SK-N-SH (cell line): Measurements from ENCODE around the gene MIPEP. TPM values are rescaled to one million over a fixed set of nuclear protein-coding genes. Genes with fewer than 3 reads are reported as not detected.

Experiments
- CTCF ChIA-PET: fragments of 300-600, 350-600 bp; formaldehyde crosslinking; extraction: SDS; loops from one replicate; lab custom pipeline; 2021; lab: Yijun Ruan, JAX
- POLR2A ChIA-PET: fragments of 350-600 bp; sonication (Branson Sonifier 250); formaldehyde crosslinking; extraction: SDS; loops from one replicate; lab custom pipeline; 2020; ENCODE audit warnings: antibody characterized with exemption, inconsistent platforms; lab: Yijun Ruan, JAX
- DNase-seq: peaks from one replicate; pipeline ENCODE4 v3.0.0; 2012
- H2AFZ ChIP-seq: fragments of 200-600 bp; sonication (generic); 2 replicates; pipeline ENCODE4 v1.8.1; 2016; ENCODE audit warnings: antibody characterized with exemption, mild to moderate bottlenecking, low read depth
- H3F3A ChIP-seq: fragments of 200-600 bp; sonication (generic); replicated peaks from 2 replicates; pipeline ENCODE3; 2016; ENCODE audit warnings: antibody characterized with exemption, mild to moderate bottlenecking; ENCODE audit not compliant: insufficient read depth
- H3K27ac ChIP-seq, 2 experiments: fragments of 200-500 bp in 1 of 2; fragments of 200-600 bp in 1 of 2; sonication (Bioruptor generic) in 1 of 2; sonication (generic), shearing (Covaris generic) in 1 of 2; 2 replicates each; pipeline versions ENCODE4 v1.5.1 to v1.6.1; 2014 to 2016; ENCODE audit warnings: low read depth in 2 of 2, inconsistent platforms in 1 of 2, low read length in 1 of 2, mild to moderate bottlenecking in 1 of 2, mixed read lengths in 1 of 2
- H3K27me3 ChIP-seq: fragments of 200-600 bp; sonication (generic), shearing (Covaris generic); 2 replicates; pipeline ENCODE4 v1.6.1; 2016; ENCODE audit warnings: mixed run types; ENCODE audit not compliant: insufficient read depth
- H3K36me3 ChIP-seq, 2 experiments: fragments of 200-500 bp in 1 of 2; fragments of 200-600 bp in 1 of 2; sonication (Bioruptor generic) in 1 of 2; sonication (generic) in 1 of 2; replicated peaks in 1 of 2; 2 replicates each; pipeline versions ENCODE3 to v1.5.1; 2014 to 2016; ENCODE audit warnings: low read length in 1 of 2, mild to moderate bottlenecking in 1 of 2; ENCODE audit not compliant: insufficient read depth in 2 of 2, control insufficient read depth in 1 of 2
- H3K4me1 ChIP-seq, 2 experiments: fragments of 200-500 bp in 1 of 2; fragments of 200-600 bp in 1 of 2; sonication (Bioruptor generic) in 1 of 2; sonication (generic), shearing (Covaris generic) in 1 of 2; 2 replicates each; pipeline versions ENCODE4 v1.5.1 to v1.6.1; 2014 to 2016; ENCODE audit warnings: low read depth in 1 of 2, low read length in 1 of 2, mixed run types in 1 of 2; ENCODE audit not compliant: insufficient read depth in 2 of 2, control insufficient read depth in 1 of 2
- H3K4me2 ChIP-seq: fragments of 200-600 bp; sonication (generic), shearing (Covaris generic); 2 replicates; pipeline ENCODE4 v1.6.1; 2017; ENCODE audit warnings: mixed run types
- H3K4me3 ChIP-seq, 2 experiments: fragments of 200-500 bp in 1 of 2; fragments of 200-600 bp in 1 of 2; sonication (Bioruptor generic) in 1 of 2; sonication (generic), shearing (Covaris generic) in 1 of 2; 2 replicates each; pipeline versions ENCODE4 v1.5.1 to v1.8.1; 2014 to 2016; ENCODE audit warnings: low read depth in 2 of 2, inconsistent platforms in 1 of 2, low read length in 1 of 2, mild to moderate bottlenecking in 1 of 2, mixed read lengths in 1 of 2, moderate library complexity in 1 of 2
- H3K79me2 ChIP-seq: fragments of 200-600 bp; sonication (generic); 2 replicates; pipeline ENCODE4 v1.8.1; 2017; ENCODE audit warnings: mild to moderate bottlenecking; ENCODE audit not compliant: insufficient read depth
- H3K9ac ChIP-seq: fragments of 200-600 bp; sonication (generic); 2 replicates; pipeline ENCODE4 v1.6.1; 2017; ENCODE audit warnings: mixed run types
- H3K9me2 ChIP-seq: fragments of 200-600 bp; sonication (generic); 2 replicates; pipeline ENCODE4 v1.6.1; 2017; ENCODE audit warnings: mixed run types
- H3K9me3 ChIP-seq: fragments of 200-600 bp; sonication (generic); 2 replicates; pipeline ENCODE4 v1.6.1; 2017; ENCODE audit warnings: mixed run types, mild to moderate bottlenecking, moderate library complexity
- H4K20me1 ChIP-seq: fragments of 200-600 bp; sonication (generic); 2 replicates; pipeline ENCODE4 v1.6.1; 2017; ENCODE audit warnings: mild to moderate bottlenecking, mixed run types; ENCODE audit not compliant: insufficient read depth
- CHD2 ChIP-seq: fragments of 150-350 bp; IDR thresholded peaks from 2 replicates; pipeline ENCODE4 v1.6.1; 2018; ENCODE audit warnings: low read length; ENCODE audit not compliant: partially characterized antibody
- EP300 ChIP-seq, 2 experiments: IDR thresholded peaks; 2 replicates each; pipeline versions ENCODE4 v1.4.0 to v1.6.1; 2012; ENCODE audit warnings: borderline replicate concordance in 1 of 2, low read depth in 1 of 2, low read length in 1 of 2
- FOSL2 ChIP-seq: IDR thresholded peaks from 2 replicates; pipeline ENCODE4 v1.4.0; 2012; ENCODE audit warnings: low read depth, mild to moderate bottlenecking, moderate library complexity, borderline replicate concordance
- FOXM1 ChIP-seq: IDR thresholded peaks from 2 replicates; pipeline ENCODE4 v1.4.0; 2012; ENCODE audit warnings: low read depth, mild to moderate bottlenecking
- GABPA ChIP-seq: IDR thresholded peaks from 2 replicates; pipeline ENCODE4 v1.4.0; 2012; ENCODE audit warnings: low read depth, mild to moderate bottlenecking
- MAX ChIP-seq: IDR thresholded peaks from 2 replicates; pipeline ENCODE4 v1.4.0; 2012; ENCODE audit warnings: low read depth
- NRF1 ChIP-seq: IDR thresholded peaks from 2 replicates; pipeline ENCODE4 v1.6.1; 2012; ENCODE audit warnings: low read depth, mild to moderate bottlenecking, low read length
- PBX3 ChIP-seq: IDR thresholded peaks from 2 replicates; pipeline ENCODE4; 2012
- POLR2AphosphoS5 ChIP-seq: IDR thresholded peaks from 2 replicates; pipeline ENCODE4 v1.6.1; 2012; ENCODE audit warnings: low read depth, low read length
- RAD21 ChIP-seq: IDR thresholded peaks from 2 replicates; pipeline ENCODE4 v1.6.1; 2012; ENCODE audit warnings: mild to moderate bottlenecking, low read length
- RCOR1 ChIP-seq: fragments of 150-350 bp; IDR thresholded peaks from 2 replicates; pipeline ENCODE4 v1.6.1; 2017; ENCODE audit warnings: antibody characterized with exemption, low read length
- RFX5 ChIP-seq: IDR thresholded peaks from 2 replicates; pipeline ENCODE4 v1.6.1; 2012; ENCODE audit warnings: mild to moderate bottlenecking, improper control_type of control experiment, low read length
- SIN3A ChIP-seq: IDR thresholded peaks from 2 replicates; pipeline ENCODE4 v1.6.1; 2012; ENCODE audit warnings: low read depth, mild to moderate bottlenecking, low read length, moderate library complexity, borderline replicate concordance
- TCF12 ChIP-seq: IDR thresholded peaks from 2 replicates; pipeline ENCODE4 v1.4.0; 2012
- TEAD4 ChIP-seq: IDR thresholded peaks from 2 replicates; pipeline ENCODE4 v1.4.0; 2012; ENCODE audit warnings: mild to moderate bottlenecking, borderline replicate concordance; ENCODE audit not compliant: insufficient read depth
- WGBS: methylation state at CpG from one replicate; pipeline ENCODE4 v1.1.6; 2017; ENCODE audit warnings: low lambda C conversion rate; 5-methylcytosine and 5-hydroxymethylcytosine counted together
- polyA plus RNA-seq, 3 experiments: library from polyadenylated mRNA; depleted of rRNA; stranded (reverse); fragments of >200 nt; gene quantifications; 2 replicates each; pipeline ENCODE4 v1.2.3, GENCODE V29; 2012

Gene MIPEP
- polyA plus RNA-seq, 1 of the 3 experiments (the other 2 are of a cell fraction) = 12.7 TPM

GRCh38 chr13:23687614-23688013 is 201.6 kb downstream of the MIPEP start:
- WGBS = 87% methylated on average over 5 of the region's 5 CpGs

GRCh38 chr13:23686948-23687347 is 202.3 kb downstream of the MIPEP start:
- Histone ChIP-seq H3K4me2 (no peak overlapping the region), H3K36me3 (no peaks in the 10 kb centered on the region), H3F3A (no peaks in the 10 kb centered on the region), H3K4me3 (no peak overlapping the region), H3K27me3 (no peaks in the 10 kb centered on the region), H3K79me2 (no peaks in the 10 kb centered on the region), H4K20me1 (no peaks in the 10 kb centered on the region), H3K27ac (no peak overlapping the region), H3K9ac (no peak overlapping the region), H3K9me3 (peaks cover 9% of the 10 kb centered on the region; the same call in 1 of the 2 replicates), H3K4me1 (peaks cover 0 to 4% of the 10 kb centered on the region in 2 experiments; a peak in 1 of 4 replicates), H3K9me2 (no peaks in the 10 kb centered on the region), H2AFZ (no peak overlapping the region)
- ChIA-PET CTCF (interaction anchor here (1.3 to 1.4 kb wide), 2 partner anchors 18 to 108 kb away, joined by 5 read pairs; no protein-coding TSS in a partner anchor), POLR2A (no interaction called here)
- DNase-seq = no peak
- TF ChIP-seq RCOR1 = no peak
- TF ChIP-seq NRF1 = no peak
- no peak for TF ChIP-seq TCF12
- no peak for TF ChIP-seq POLR2AphosphoS5
- TF ChIP-seq CHD2 = no peak
- no peak for TF ChIP-seq SIN3A
- TF ChIP-seq TEAD4 = no peak
- TF ChIP-seq RFX5 = no peak
- no peak for TF ChIP-seq MAX
- TF ChIP-seq EP300 (IDR thresholded peaks at IDR 0.05; ENCODE audit: borderline replicate concordance in 1 of 2, low read depth in 1 of 2, low read length in 1 of 2) = no peak
- TF ChIP-seq FOXM1 = no peak
- TF ChIP-seq RAD21 = no peak
- no peak for TF ChIP-seq PBX3
- TF ChIP-seq GABPA = no peak
- no peak for TF ChIP-seq FOSL2
- WGBS = 90% methylated on average over 3 of the region's 3 CpGs

More at GRCh38 chr13:23687614-23688013, 201.6 kb downstream of the MIPEP start:
- TF ChIP-seq PBX3 = no peak
- Histone ChIP-seq H3K4me3 (no peak overlapping the region), H3F3A (no peaks in the 10 kb centered on the region), H2AFZ (no peak overlapping the region), H3K4me1 (peaks cover 0 to 4% of the 10 kb centered on the region in 2 experiments; a peak in 1 of 4 replicates), H3K9me3 (peaks cover 9% of the 10 kb centered on the region; the same call in 1 of the 2 replicates), H3K36me3 (no peaks in the 10 kb centered on the region), H3K79me2 (no peaks in the 10 kb centered on the region), H4K20me1 (no peaks in the 10 kb centered on the region), H3K9me2 (no peaks in the 10 kb centered on the region), H3K27me3 (no peaks in the 10 kb centered on the region), H3K9ac (no peak overlapping the region), H3K4me2 (no peak overlapping the region), H3K27ac (no peak overlapping the region)
- ChIA-PET POLR2A (no interaction called here), CTCF (interaction anchor here (1.3 to 1.4 kb wide), 2 partner anchors 19 to 109 kb away, joined by 5 read pairs; no protein-coding TSS in a partner anchor)
- no peak for DNase-seq
